Measurements from ENCODE around the gene SMPX.

SMPX gene

GRCh38 chrX:21656587-21657317, 101.2 kb downstream of the SMPX start:
- FAIRE-seq, result no peak
